ENCODE measurements around the gene RPL37. TPM values are rescaled to one million over a fixed set of nuclear protein-coding genes. Genes with fewer than 3 reads are reported as not detected.
"Not testable (repeated sequence)": the region's sequence is repeated elsewhere in the genome, so short reads cannot be mapped to it uniquely, and the experiment has no call there.

The RPL37 gene
- polyA plus RNA-seq, 3 donors from 2014 or later, result 415 to 1,331 (median 1,143) TPM

- peak within 1 kb of the TSS; percentile 91 to 95 (median 95) for H3K4me3 Mint-ChIP-seq
- peak within 1 kb of the TSS; percentile 89 to 95 (median 93) for H3K27ac Mint-ChIP-seq
- no peaks in the 10 kb centered on the region for H3K36me3 Mint-ChIP-seq
- no peaks in the 10 kb centered on the region for H3K9me3 Mint-ChIP-seq
- H3K4me1 Mint-ChIP-seq, result peaks cover 37 to 55% of the 10 kb centered on the region in 2 donors
- peaks cover 4 to 16% (median 14%) of the 10 kb centered on the region in 3 donors for H3K27me3 Mint-ChIP-seq (ENCODE audit: low read depth in 3 of 3)
- peak; percentile 91 to 93 (median 92) for DNase-seq
Observed at GRCh38 chr5:40798012-40798800, 36.8 kb downstream of the RPL37 start, which contains the start of gene PRKAA1. PRKAA1 (minus strand) TSS chr5:40798374; CDS start chr5:40798189, 185 bp downstream.

DNA sequence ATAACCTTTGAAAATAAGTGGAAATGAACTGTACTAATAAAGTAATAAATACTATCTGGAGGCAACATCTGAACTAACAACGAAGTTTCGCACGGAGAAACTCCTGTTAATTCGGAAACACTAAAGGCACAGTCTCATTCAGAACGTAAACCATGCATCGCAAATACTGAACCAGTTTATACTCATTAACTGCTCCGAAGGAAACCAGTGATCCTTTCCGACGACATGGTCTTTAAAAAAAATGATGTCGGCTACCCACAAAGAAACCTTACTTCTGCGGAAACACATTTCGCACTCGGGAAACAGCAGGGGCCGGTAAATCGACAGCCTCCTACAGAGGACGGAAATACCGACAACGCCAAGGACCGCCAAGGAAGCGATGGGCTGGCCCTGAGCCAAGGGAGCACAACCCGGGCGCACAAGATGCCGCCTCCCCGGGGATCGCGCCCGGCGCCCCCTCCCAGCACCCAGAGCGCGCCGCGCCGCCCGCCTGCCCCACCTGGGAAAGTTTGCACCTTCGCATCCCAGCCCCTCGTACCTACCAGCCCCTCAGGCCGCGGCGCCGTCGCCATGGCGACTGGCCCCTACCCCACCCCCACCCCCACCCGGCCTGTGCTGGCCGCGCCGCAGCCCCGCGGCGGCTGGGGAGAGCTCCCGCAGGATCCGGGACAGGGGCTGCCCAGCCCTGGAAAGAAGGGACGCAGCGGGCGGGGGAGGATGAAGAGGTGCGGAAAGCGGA, 37.6 kb downstream of the RPL37 start:
- H3K4me1 Mint-ChIP-seq, result peaks cover 37 to 59% of the 10 kb centered on the region in 2 donors
- no peaks in the 10 kb centered on the region for H3K9me3 Mint-ChIP-seq
- H3K36me3 Mint-ChIP-seq, result no peaks in the 10 kb centered on the region
- peaks cover 4 to 16% (median 14%) of the 10 kb centered on the region in 3 donors for H3K27me3 Mint-ChIP-seq (ENCODE audit: low read depth in 3 of 3)
- H3K27ac Mint-ChIP-seq, result peak overlapping the region; percentile 89 to 94 (median 93)
- DNase-seq, result peak; percentile 78 to 81 (median 80)
- peak overlapping the region; percentile 91 to 95 (median 93) for H3K4me3 Mint-ChIP-seq

- H3K27ac Mint-ChIP-seq, result peak overlapping the region; percentile 57 to 94 (median 86)
- peak overlapping the region; percentile 63 to 95 (median 91) for H3K4me3 Mint-ChIP-seq
- peaks cover 37 to 68% of the 10 kb centered on the region in 2 donors for H3K4me1 Mint-ChIP-seq
Observed at GRCh38 chr5:40796487-40796889, 38.5 kb downstream of the RPL37 start.

GRCh38 chr5:40794877-40795276, 40.1 kb downstream of the RPL37 start:
- peaks cover 52 to 81% of the 10 kb centered on the region in 2 donors for H3K4me1 Mint-ChIP-seq
- peak overlapping the region in 1 of 6 donors; percentile 50 for H3K27ac Mint-ChIP-seq
- peaks cover 4 to 16% (median 12%) of the 10 kb centered on the region in 3 donors for H3K27me3 Mint-ChIP-seq (ENCODE audit: low read depth in 3 of 3)
- H3K9me3 Mint-ChIP-seq, DNase-seq, H3K36me3 Mint-ChIP-seq: not testable (repeated sequence)
- peak overlapping the region in 1 of 5 donors; percentile 17 for H3K4me3 Mint-ChIP-seq

More at GRCh38 chr5:40796487-40796889, 38.5 kb downstream of the RPL37 start:
- H3K36me3 Mint-ChIP-seq, result no peaks in the 10 kb centered on the region
- no peak for DNase-seq
- no peaks in the 10 kb centered on the region for H3K9me3 Mint-ChIP-seq
- H3K27me3 Mint-ChIP-seq (ENCODE audit: low read depth in 3 of 3), result peaks cover 4 to 16% (median 12%) of the 10 kb centered on the region in 3 donors

GRCh38 chr5:40794340-40794739, 40.7 kb downstream of the RPL37 start:
- Mint-ChIP-seq H3K4me1 (peaks cover 56 to 83% of the 10 kb centered on the region in 2 donors), H3K27me3 (ENCODE audit: low read depth in 3 of 3) (peaks cover 4 to 16% (median 12%) of the 10 kb centered on the region in 3 donors)
- DNase-seq, H3K27ac Mint-ChIP-seq, H3K9me3 Mint-ChIP-seq, H3K4me3 Mint-ChIP-seq, H3K36me3 Mint-ChIP-seq: not testable (repeated sequence)

GRCh38 chr5:40792691-40793090, 42.3 kb downstream of the RPL37 start:
- not testable (repeated sequence) for H3K36me3 Mint-ChIP-seq; H3K27ac Mint-ChIP-seq; H3K9me3 Mint-ChIP-seq; DNase-seq; H3K4me3 Mint-ChIP-seq; H3K27me3 Mint-ChIP-seq (ENCODE audit: low read depth in 3 of 3)
- peaks cover 66 to 91% of the 10 kb centered on the region in 2 donors for H3K4me1 Mint-ChIP-seq

DNA sequence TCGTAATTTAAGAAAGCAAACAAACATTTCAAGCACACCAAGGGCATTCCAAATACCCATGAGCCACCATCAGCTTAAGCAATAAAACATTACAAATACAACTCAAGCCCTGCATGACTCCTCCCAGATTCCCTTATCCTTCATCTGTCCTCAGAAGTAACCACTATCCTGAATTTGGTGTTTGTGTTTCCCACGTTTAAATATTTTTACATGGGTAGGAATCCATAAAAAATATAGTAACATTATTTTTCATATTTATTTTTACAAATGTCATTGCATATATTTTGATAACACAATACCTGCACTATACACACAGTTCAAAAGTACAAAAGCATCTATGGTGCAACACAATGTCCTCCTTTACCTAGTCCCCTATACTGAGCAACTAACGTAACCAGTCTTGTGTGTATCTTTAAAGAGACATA, 43.3 kb downstream of the RPL37 start:
- H3K4me1 Mint-ChIP-seq, result peaks cover 61 to 88% of the 10 kb centered on the region in 2 donors

DNA sequence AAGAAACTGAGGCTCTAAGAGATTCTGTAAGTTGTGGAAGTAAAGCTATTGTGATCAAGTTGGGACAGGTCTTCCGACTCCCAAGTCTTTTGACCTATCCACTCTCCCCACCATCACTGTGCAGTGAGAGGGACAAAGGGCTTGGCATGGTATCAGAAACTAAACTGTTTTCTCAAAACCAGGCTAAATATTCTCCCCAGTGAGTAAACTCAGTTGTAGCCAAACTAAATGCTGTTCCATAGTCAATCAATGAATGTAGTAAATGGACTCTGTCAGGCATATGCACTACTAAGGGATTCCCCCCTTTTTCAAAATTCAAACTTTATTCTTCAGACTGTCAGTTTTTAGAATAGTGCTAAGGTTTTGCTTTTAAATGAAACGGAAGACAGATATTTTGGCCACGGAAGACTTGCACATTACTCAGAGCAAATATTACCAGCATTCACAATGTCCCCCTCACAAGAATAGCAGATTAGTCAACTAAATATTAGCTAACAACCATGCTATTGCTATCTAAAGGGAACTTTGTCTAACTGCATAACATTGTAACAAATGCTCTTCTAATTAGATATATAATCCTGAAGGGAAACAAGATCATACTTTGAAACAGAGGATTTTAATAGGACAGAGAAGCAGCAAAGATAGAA, 44.0 kb downstream of the RPL37 start:
- Mint-ChIP-seq H3K27ac (peak overlapping the region in 3 of 6 donors; percentile 2 to 31 (median 26)), H3K9me3 (no peaks in the 10 kb centered on the region), H3K4me1 (peaks cover 57 to 88% of the 10 kb centered on the region in 2 donors), H3K4me3 (no peak overlapping the region), H3K27me3 (ENCODE audit: low read depth in 3 of 3) (peaks cover 0 to 3% (median 0%) of the 10 kb centered on the region in 3 donors), H3K36me3 (peaks cover 8 to 12% (median 9%) of the 10 kb centered on the region in 3 donors)
- no peak for DNase-seq

More for the DNA sequence above, 43.3 kb downstream of the RPL37 start:
- Mint-ChIP-seq H3K36me3 (peaks cover 6 to 9% (median 8%) of the 10 kb centered on the region in 3 donors), H3K4me3 (no peak overlapping the region), H3K9me3 (no peaks in the 10 kb centered on the region), H3K27me3 (ENCODE audit: low read depth in 3 of 3) (peaks cover 0 to 3% (median 0%) of the 10 kb centered on the region in 3 donors), H3K27ac (no peak overlapping the region)
- DNase-seq, result no peak

- peak overlapping the region in 3 of 6 donors; percentile 13 to 49 (median 15) for H3K27ac Mint-ChIP-seq
- not testable (repeated sequence) for H3K27me3 Mint-ChIP-seq (ENCODE audit: low read depth in 3 of 3); DNase-seq; H3K9me3 Mint-ChIP-seq; H3K4me3 Mint-ChIP-seq
- H3K36me3 Mint-ChIP-seq, result peaks cover 12 to 16% (median 12%) of the 10 kb centered on the region in 3 donors
- peaks cover 59 to 89% of the 10 kb centered on the region in 2 donors for H3K4me1 Mint-ChIP-seq
Observed at GRCh38 chr5:40788941-40789340, 46.1 kb downstream of the RPL37 start.

DNA sequence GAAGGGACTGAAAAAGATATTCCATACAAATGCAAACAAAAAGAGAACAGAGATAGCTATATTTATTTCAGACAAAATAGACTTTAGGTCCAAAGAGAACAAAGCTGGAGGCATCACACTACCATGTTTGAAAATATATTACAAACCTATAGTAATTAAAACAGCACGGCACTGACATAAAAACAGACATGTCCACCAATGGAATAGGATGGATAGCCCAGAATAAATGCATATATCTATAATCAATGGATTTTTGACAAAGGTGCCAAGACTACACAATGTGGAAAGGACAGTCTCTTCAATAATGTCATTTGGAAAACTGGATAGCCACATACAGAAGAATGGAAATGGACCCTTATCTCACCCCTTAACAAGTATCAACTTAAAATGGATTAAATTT, 47.0 kb downstream of the RPL37 start:
- Mint-ChIP-seq H3K27me3 (ENCODE audit: low read depth in 3 of 3) (no peaks in the 10 kb centered on the region), H3K4me1 (peaks cover 55 to 89% of the 10 kb centered on the region in 2 donors), H3K27ac (peak overlapping the region in 1 of 6 donors; percentile 66), H3K36me3 (peaks cover 12 to 16% (median 12%) of the 10 kb centered on the region in 3 donors), H3K9me3 (no peaks in the 10 kb centered on the region), H3K4me3 (no peak overlapping the region)
- DNase-seq, result no peak

DNA sequence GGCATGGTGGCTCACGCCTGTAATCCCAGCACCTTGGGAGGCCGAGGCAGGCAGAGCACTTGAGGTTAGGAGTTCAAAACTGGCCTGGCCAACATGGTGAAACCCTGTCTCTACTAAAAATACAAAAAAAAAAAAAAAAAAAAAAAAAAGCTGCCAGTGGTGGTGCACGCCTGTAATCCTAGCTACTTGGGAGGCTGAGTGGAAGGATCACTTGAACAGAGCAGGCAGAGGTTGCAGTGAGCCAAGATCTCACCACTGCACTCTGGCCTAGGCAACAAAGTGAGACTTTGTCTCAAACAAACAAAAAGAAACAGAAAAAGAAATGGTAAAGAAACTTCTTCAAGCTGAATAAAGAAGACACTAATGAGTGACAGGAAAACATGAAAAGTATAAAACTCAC, 48.4 kb downstream of the RPL37 start:
- peaks cover 65 to 93% of the 10 kb centered on the region in 2 donors for H3K4me1 Mint-ChIP-seq
- H3K9me3 Mint-ChIP-seq; H3K27ac Mint-ChIP-seq; DNase-seq; H3K27me3 Mint-ChIP-seq (ENCODE audit: low read depth in 3 of 3): not testable (repeated sequence)
- H3K36me3 Mint-ChIP-seq, result peaks cover 12 to 16% (median 12%) of the 10 kb centered on the region in 3 donors
- peak overlapping the region in 1 of 5 donors; percentile 18 for H3K4me3 Mint-ChIP-seq

DNA sequence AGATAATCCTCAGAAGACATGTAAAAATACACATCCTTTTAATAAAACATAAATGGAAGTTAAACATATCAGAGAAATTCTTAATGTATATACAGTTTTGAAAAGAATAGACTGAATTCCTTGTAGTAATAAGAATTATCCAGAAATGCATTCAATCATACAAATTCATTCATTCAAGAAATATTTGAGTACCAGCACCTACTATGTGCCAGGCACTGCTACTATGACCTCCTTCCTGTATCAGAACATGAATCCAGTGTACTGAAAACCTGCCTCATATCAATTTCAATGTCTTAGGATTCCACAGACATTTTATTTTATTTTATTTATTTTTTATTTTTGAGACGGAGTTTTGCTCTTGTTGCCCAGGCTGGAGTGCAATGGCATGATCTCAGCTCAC, 50.1 kb downstream of the RPL37 start:
- Mint-ChIP-seq H3K4me1 (peaks cover 63 to 96% of the 10 kb centered on the region in 2 donors), H3K4me3 (no peak overlapping the region), H3K9me3 (no peaks in the 10 kb centered on the region), H3K27ac (no peak overlapping the region), H3K27me3 (ENCODE audit: low read depth in 3 of 3) (no peaks in the 10 kb centered on the region), H3K36me3 (peaks cover 12 to 16% (median 12%) of the 10 kb centered on the region in 3 donors)
- DNase-seq, result no peak

GRCh38 chr5:40784027-40784653, 50.9 kb downstream of the RPL37 start:
- H3K27me3 Mint-ChIP-seq (ENCODE audit: low read depth in 3 of 3), result no peaks in the 10 kb centered on the region
- H3K4me1 Mint-ChIP-seq, result peaks cover 64 to 96% of the 10 kb centered on the region in 2 donors
- peak overlapping the region in 1 of 5 donors; percentile 8 for H3K4me3 Mint-ChIP-seq

More at GRCh38 chr5:40784027-40784653, 50.9 kb downstream of the RPL37 start:
- peaks cover 12 to 16% (median 12%) of the 10 kb centered on the region in 3 donors for H3K36me3 Mint-ChIP-seq
- H3K27ac Mint-ChIP-seq, result no peak overlapping the region
- no peak for DNase-seq
- no peaks in the 10 kb centered on the region for H3K9me3 Mint-ChIP-seq
